H54 (cell line): ENCODE data around the gene KDF1.

Source experiments
- DNase-seq: peaks from one replicate; pipeline ENCODE4 v3.0.0; 2011; ENCODE audit warnings: low spot score, mixed read lengths; ENCODE audit not compliant: insufficient read length
- FAIRE-seq: peaks from 3 replicates; lab custom pipeline; 2011; peaks lifted over from hg19 to GRCh38; lab: Jason Lieb, UNC
- POLR2A ChIP-seq: IDR thresholded peaks from 2 replicates; pipeline ENCODE4 v1.6.1; 2011; ENCODE audit warnings: low read depth, mild to moderate bottlenecking, low read length

The KDF1 gene

GRCh38 chr1:26909951-26910342 lies 50.3 kb downstream of the KDF1 start:
- DNase-seq (no peak), FAIRE-seq (no peak)
- no peak for TF ChIP-seq POLR2A

- TF ChIP-seq POLR2A: no peak
- DNase-seq: peak; percentile 83
- peak; percentile 95 for FAIRE-seq
Measured at GRCh38 chr1:26907071-26907917, 53.0 kb downstream of the KDF1 start.

DNA sequence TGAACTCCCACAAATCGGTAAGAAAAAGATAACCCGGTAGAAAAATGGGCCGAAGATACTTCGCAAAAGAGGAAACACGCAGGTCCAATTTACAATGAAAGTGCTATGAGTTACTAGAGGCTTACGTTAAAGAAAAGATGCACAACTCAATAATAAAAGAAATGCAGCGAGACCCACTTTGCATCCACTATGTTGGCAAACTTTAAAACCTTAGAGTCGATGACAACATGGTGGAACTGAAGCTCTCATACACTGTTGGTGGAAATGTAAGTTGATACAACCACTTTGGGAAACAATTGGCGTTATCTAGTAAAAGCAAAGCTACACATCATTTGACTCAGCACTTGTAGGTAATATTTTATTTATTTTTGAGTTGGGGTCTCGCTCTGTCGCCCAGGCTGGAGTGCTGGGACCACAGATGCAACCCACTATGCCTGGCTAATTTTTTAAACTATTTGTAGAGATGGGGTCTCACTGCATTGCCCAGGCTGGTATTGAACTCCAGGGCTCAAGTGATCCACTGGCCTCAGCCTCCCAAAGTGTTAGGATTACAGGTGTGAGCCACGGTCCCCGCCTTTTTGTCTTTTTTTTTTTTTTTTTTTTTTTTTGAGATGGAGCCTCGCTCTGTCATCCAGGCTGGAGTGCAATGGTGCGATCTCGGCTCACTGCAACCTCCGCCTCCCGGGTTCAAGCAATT lies 59.3 kb downstream of the KDF1 start:
- FAIRE-seq: no peak
- no peak for TF ChIP-seq POLR2A
- no peak for DNase-seq

GRCh38 chr1:26900001-26900814 lies 60.1 kb downstream of the KDF1 start, which contains the start of gene GPATCH3:
GPATCH3 (minus strand) TSS chr1:26900467; CDS start chr1:26900442, 25 bp downstream.
- DNase-seq (peak; percentile 56), FAIRE-seq (peak; percentile 69)

More at GRCh38 chr1:26900001-26900814, 60.1 kb downstream of the KDF1 start, which contains the start of gene GPATCH3:
- peak; percentile 75 for TF ChIP-seq POLR2A
